T-cell (primary cell): ENCODE data around the gene SIDT2. TPM values are rescaled to one million over a fixed set of nuclear protein-coding genes. Genes with fewer than 3 reads are reported as not detected.
A peak's percentile ranks its signal among the peaks of the same experiment; 100 is the strongest.
"Not testable (repeated sequence)": the region's sequence is repeated elsewhere in the genome, so short reads cannot be mapped to it uniquely, and the experiment has no call there.

ENCODE experiments used
- ATAC-seq, 4 experiments: fragments of 200-7000 bp in 3 of 4; fragments of 150-1000 bp in 1 of 4; cut with Tn5 transposase; replicated peaks in 1 of 4; 1 replicate in 3 of 4; 2 replicates in 1 of 4; pipeline ENCODE4 v1.10.0; 2021; ENCODE audit warnings: moderate library complexity in 3 of 4, mild to moderate bottlenecking in 2 of 4, moderate number of reproducible peaks in 1 of 4
- CTCF ChIA-PET, 2 donors: fragments of 300-600 bp; sonication (Branson Sonifier 250); formaldehyde crosslinking; loops; one replicate each; lab custom pipeline; 2022; ENCODE audit warnings: antibody characterized with exemption in 2 of 2; lab: Charles Lee
- POLR2A ChIA-PET, 2 donors: fragments of 300-600 bp; sonication (Branson Sonifier 250); formaldehyde crosslinking; loops; one replicate each; lab custom pipeline; 2022; ENCODE audit warnings: antibody characterized with exemption in 2 of 2; lab: Charles Lee
- DNase-seq, 35 experiments: peaks; one replicate each; pipeline versions ENCODE4 v3.0.0 to v3.0.0-alpha.2; 2013 to 2023
- H3K27ac ChIP-seq: one replicate; pipeline ENCODE4 v1.5.1; 2013; ENCODE audit warnings: low read length
- H3K27me3 ChIP-seq, 2 experiments: replicated peaks in 1 of 2; 1 replicate in 1 of 2; 2 replicates in 1 of 2; pipeline versions ENCODE4 v1.6.1 to v1.7.0; 2013; ENCODE audit warnings: low read length in 1 of 2, mixed read lengths in 1 of 2; ENCODE audit not compliant: control insufficient read depth in 2 of 2, insufficient read depth in 2 of 2; ENCODE audit errors: extremely low read depth in 1 of 2
- H3K36me3 ChIP-seq, 2 donors: 1 replicate in 1 of 2; 2 replicates in 1 of 2; pipeline versions ENCODE4 v1.6.1 to v1.7.0; 2013; ENCODE audit warnings: low read length in 1 of 2; ENCODE audit not compliant: control insufficient read depth in 2 of 2, insufficient read depth in 1 of 2; ENCODE audit errors: extremely low read depth in 1 of 2
- H3K4me1 ChIP-seq, 2 experiments: 1 replicate in 1 of 2; 2 replicates in 1 of 2; pipeline versions ENCODE4 v1.6.1 to v1.7.0; 2013; ENCODE audit warnings: low read length in 2 of 2, mixed read lengths in 1 of 2; ENCODE audit not compliant: insufficient read depth in 2 of 2, control insufficient read depth in 1 of 2; ENCODE audit errors: extremely low read depth in 1 of 2
- H3K4me3 ChIP-seq, 2 donors: 1 replicate in 1 of 2; 2 replicates in 1 of 2; pipeline versions ENCODE4 v1.5.1 to v1.7.0; 2013; ENCODE audit warnings: mild to moderate bottlenecking in 2 of 2, low read length in 1 of 2, moderate library complexity in 1 of 2; ENCODE audit not compliant: control insufficient read depth in 1 of 2; ENCODE audit errors: extremely low read depth in 1 of 2
- H3K9me3 ChIP-seq: 2 replicates; pipeline ENCODE4 v1.7.0; 2013
- H3K27ac Mint-ChIP-seq, 2 donors: one replicate each; pipeline ENCODE4 v1.8.0; 2020 to 2021; ENCODE audit warnings: mild to moderate bottlenecking in 2 of 2, mixed read lengths in 2 of 2
- H3K27me3 Mint-ChIP-seq, 2 donors: one replicate each; pipeline ENCODE4 v1.8.0; 2021 to 2022; ENCODE audit warnings: mixed read lengths in 2 of 2
- H3K36me3 Mint-ChIP-seq: one replicate; pipeline ENCODE4 v1.8.0; 2021; ENCODE audit warnings: mixed read lengths
- H3K4me1 Mint-ChIP-seq, 3 donors: one replicate each; pipeline ENCODE4 v1.8.0; 2020 to 2022; ENCODE audit warnings: mixed read lengths in 3 of 3, mild to moderate bottlenecking in 1 of 3
- H3K4me3 Mint-ChIP-seq, 3 donors: one replicate each; pipeline ENCODE4 v1.8.0; 2020 to 2022; ENCODE audit warnings: mild to moderate bottlenecking in 3 of 3, mixed read lengths in 3 of 3, moderate library complexity in 3 of 3
- H3K9me3 Mint-ChIP-seq, 3 donors: one replicate each; pipeline ENCODE4 v1.8.0; 2020 to 2022; ENCODE audit warnings: mixed read lengths in 3 of 3
- WGBS: methylation state at CpG from one replicate; pipeline ENCODE4 v1.1.5; 2013; ENCODE audit warnings: missing lambda C conversion rate; ENCODE audit not compliant: insufficient coverage; 5-methylcytosine and 5-hydroxymethylcytosine counted together
- total RNA-seq, 35 experiments: library from RNA in 6 of 35; stranded (reverse) in 6 of 35; fragments of 120-200 nt in 1 of 35; gene quantifications; one replicate each; pipeline versions ENCODE4 v1.2.1 to v1.2.4 and lab custom pipeline; 2013 to 2026

Gene SIDT2
- total RNA-seq, 5 donors from 2014 or later (not counting 1 experiment from before 2014, with no cell fraction given): 46.3 to 110 (median 59.5) TPM

DNA sequence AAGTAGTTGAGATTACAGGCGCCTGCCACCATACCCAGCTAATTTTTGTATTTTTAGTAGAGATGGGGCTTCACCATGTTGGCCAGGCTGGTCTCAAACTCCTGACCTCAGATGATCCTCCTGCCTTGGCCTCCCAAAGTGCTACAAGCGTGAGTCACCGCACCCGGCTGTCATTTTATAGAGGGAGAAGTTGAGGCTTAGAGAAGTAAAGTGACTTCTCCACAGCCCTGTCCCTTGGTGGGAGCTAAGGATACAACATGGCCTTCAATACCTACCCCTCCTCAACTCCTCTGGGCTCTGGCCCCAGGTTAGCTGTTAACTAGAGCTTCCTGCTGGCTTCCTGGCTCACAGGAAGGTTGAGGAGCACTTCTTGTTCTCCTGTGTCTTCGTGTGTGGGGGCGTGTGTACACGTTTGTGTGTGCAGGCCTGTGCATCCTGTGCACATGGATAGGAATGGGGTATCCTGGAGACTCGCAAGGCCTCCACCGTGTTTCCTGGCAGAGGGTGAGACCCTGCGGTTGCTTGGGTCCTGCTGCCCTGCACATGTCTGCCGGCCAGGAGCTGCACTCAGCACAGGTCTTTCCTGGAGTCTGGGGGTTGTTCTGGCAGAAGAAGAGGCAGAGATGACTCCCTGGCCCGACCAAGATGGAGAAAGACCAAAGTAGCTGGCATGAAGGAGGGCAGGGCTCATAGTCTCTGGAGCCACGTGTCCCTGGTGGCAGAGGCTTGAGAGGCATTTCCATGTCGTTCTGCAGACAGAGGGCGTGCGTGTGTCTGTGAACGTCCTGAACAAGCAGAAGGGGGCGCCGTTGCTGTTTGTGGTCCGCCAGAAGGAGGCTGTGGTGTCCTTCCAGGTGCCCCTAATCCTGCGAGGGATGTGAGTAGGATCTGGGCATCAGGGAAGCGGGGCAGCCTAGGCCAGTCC is 2.4 kb downstream of the SIDT2 start:
- 40% methylated on average over 14 of the region's 22 CpGs for WGBS
- peaks cover 17 to 34% of the 10 kb centered on the region in 2 experiments for H3K4me1 ChIP-seq
- POLR2A ChIA-PET: interaction anchor here in 1 of 2 donors (0.6 to 2.8 kb wide), 4 partner anchors 36 to 1660 kb away, joined by 3 to 21 read pairs (median 8); partner anchors contain the start of gene PAFAH1B2
- Mint-ChIP-seq H3K4me1 (peaks cover 29 to 35% (median 29%) of the 10 kb centered on the region in 3 donors), H3K27me3 (no peaks in the 10 kb centered on the region), H3K9me3 (no peaks in the 10 kb centered on the region), H3K27ac (peak overlapping the region; percentile 55 to 66), H3K36me3 (peaks cover 9% of the 10 kb centered on the region), H3K4me3 (peak overlapping the region; percentile 90 to 96 (median 91))
- peak overlapping the region in 1 of 2 donors; percentile 40 for H3K4me3 ChIP-seq
- ATAC-seq (peak in 2 of 4 experiments; percentile 18 to 37), DNase-seq (peak in 33 of 35 experiments; percentile 37 to 77 (median 57))
- CTCF ChIA-PET: interaction anchor here (0.5 to 3.7 kb wide), 9 partner anchors 14 to 769 kb away, joined by 3 to 38 read pairs (median 5); no protein-coding TSS in a partner anchor
- no peak overlapping the region for H3K27ac ChIP-seq
- H3K27me3 ChIP-seq: no peaks in the 10 kb centered on the region
- H3K9me3 ChIP-seq: no peaks in the 10 kb centered on the region
- peaks cover 3 to 16% of the 10 kb centered on the region in 2 donors for H3K36me3 ChIP-seq

DNA sequence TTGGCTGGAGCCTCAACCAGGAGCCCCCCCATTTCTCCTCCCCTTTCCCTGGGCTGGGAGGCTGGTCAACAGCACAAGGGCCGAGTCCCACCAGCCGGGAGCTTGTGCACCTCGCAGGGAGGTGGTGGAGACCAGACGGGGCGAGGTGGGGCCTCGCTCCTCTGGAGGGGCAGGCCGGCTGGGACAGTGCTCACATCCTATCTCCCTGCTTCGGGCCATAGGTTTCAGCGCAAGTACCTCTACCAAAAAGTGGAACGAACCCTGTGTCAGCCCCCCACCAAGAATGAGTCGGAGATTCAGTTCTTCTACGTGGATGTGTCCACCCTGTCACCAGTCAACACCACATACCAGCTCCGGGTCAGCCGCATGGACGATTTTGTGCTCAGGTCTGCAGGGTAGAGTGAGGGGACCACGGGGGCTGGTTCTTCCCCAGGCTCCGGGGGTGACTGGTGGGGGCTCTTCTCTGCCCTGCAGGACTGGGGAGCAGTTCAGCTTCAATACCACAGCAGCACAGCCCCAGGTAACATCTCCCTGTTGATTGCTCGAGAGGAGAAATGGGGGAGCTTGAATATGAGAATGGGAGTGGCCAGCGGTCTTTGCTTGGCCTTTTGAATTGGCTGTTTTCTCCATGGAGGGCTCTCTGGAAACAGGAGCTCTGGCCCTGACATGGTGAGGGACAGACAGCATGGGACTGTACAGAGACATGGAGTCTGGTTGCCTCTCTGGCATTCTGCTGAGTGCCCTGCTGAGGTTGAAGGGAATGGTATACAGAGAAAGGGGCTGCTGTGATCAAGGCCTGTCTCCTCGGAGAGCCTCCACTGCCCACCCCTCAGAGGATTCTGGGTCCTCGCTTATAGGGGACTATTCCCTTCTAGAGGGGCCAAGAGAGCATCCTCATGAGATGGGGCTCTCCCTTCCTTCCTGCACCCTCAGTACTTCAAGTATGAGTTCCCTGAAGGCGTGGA is 3.3 kb downstream of the SIDT2 start:
- Mint-ChIP-seq H3K4me3 (no peak overlapping the region), H3K9me3 (no peaks in the 10 kb centered on the region), H3K4me1 (peaks cover 29 to 35% (median 29%) of the 10 kb centered on the region in 3 donors), H3K27ac (peak overlapping the region in 1 of 2 donors; percentile 16), H3K36me3 (peaks cover 9% of the 10 kb centered on the region), H3K27me3 (no peaks in the 10 kb centered on the region)
- Histone ChIP-seq H3K36me3 (peaks cover 3 to 16% of the 10 kb centered on the region in 2 donors), H3K27ac (no peak overlapping the region), H3K9me3 (no peaks in the 10 kb centered on the region), H3K4me3 (no peak overlapping the region), H3K4me1 (peaks cover 17 to 34% of the 10 kb centered on the region in 2 experiments), H3K27me3 (no peaks in the 10 kb centered on the region)
- POLR2A ChIA-PET: interaction anchor here in 1 of 2 donors (0.5 kb wide), 1 partner anchor 10 kb away, joined by 3 read pairs; no protein-coding TSS in a partner anchor
- WGBS: 95% methylated on average over 10 of the region's 22 CpGs
- DNase-seq: no peak
- no peak for ATAC-seq
- CTCF ChIA-PET: interaction anchor here (0.5 to 3.7 kb wide), 6 partner anchors 15 to 768 kb away, joined by 3 to 38 read pairs (median 6); no protein-coding TSS in a partner anchor

DNA sequence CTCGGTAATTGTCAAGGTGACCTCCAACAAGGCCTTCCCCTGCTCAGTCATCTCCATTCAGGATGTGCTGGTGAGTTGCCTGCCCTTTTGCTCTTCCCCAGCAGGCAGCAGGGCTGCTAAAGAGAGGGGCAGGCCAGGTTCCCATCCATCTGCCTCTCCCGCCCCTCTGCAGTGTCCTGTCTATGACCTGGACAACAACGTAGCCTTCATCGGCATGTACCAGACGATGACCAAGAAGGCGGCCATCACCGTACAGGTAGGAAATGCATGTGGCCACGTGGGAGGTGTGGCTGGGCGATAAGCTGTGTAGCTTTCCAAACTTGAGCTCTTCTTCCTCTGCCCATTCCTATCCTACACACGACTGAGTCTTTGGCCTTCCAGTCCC is 4.0 kb downstream of the SIDT2 start:
- Histone ChIP-seq H3K4me3 (no peak overlapping the region), H3K36me3 (peaks cover 3 to 23% of the 10 kb centered on the region in 2 donors), H3K27ac (no peak overlapping the region), H3K9me3 (no peaks in the 10 kb centered on the region), H3K27me3 (no peaks in the 10 kb centered on the region), H3K4me1 (peaks cover 17 to 34% of the 10 kb centered on the region in 2 experiments)
- 90% methylated on average over 6 of the region's 10 CpGs for WGBS
- no peaks in the 10 kb centered on the region for H3K27me3 Mint-ChIP-seq
- ATAC-seq (no peak), DNase-seq (no peak)
- ChIA-PET POLR2A (no interaction called here), CTCF (interaction anchor here in 1 of 2 donors (1.8 kb wide), 1 partner anchor 45 kb away, joined by 10 read pairs; no protein-coding TSS in a partner anchor)
- peaks cover 13% of the 10 kb centered on the region for H3K36me3 Mint-ChIP-seq
- H3K4me1 Mint-ChIP-seq: peaks cover 29 to 36% (median 29%) of the 10 kb centered on the region in 3 donors
- no peaks in the 10 kb centered on the region for H3K9me3 Mint-ChIP-seq
- no peak overlapping the region for H3K27ac Mint-ChIP-seq
- H3K4me3 Mint-ChIP-seq: no peak overlapping the region

- DNase-seq, POLR2A ChIA-PET, H3K4me3 Mint-ChIP-seq, H3K27me3 Mint-ChIP-seq, H3K27ac ChIP-seq, CTCF ChIA-PET, H3K9me3 Mint-ChIP-seq, H3K4me3 ChIP-seq, H3K27me3 ChIP-seq, H3K27ac Mint-ChIP-seq, ATAC-seq, H3K9me3 ChIP-seq: not testable (repeated sequence)
- peaks cover 13% of the 10 kb centered on the region for H3K36me3 Mint-ChIP-seq
- WGBS: 97% methylated on average over 4 of the region's 13 CpGs
- Histone ChIP-seq H3K4me1 (peaks cover 14 to 31% of the 10 kb centered on the region in 2 experiments), H3K36me3 (peaks cover 6 to 26% of the 10 kb centered on the region in 2 donors)
- peaks cover 23 to 30% (median 23%) of the 10 kb centered on the region in 3 donors for H3K4me1 Mint-ChIP-seq
Observed at GRCh38 chr11:117183178-117183577, 4.6 kb downstream of the SIDT2 start.

- H3K36me3 Mint-ChIP-seq: peaks cover 16% of the 10 kb centered on the region
- no peaks in the 10 kb centered on the region for H3K9me3 Mint-ChIP-seq
- DNase-seq (no peak), ATAC-seq (no peak)
- H3K4me3 Mint-ChIP-seq: peak overlapping the region in 1 of 3 donors; percentile 34
- WGBS: 94% methylated on average over 4 of the region's 11 CpGs
- H3K4me3 ChIP-seq: no peak overlapping the region
- CTCF ChIA-PET: no interaction called here
- H3K27me3 Mint-ChIP-seq: no peaks in the 10 kb centered on the region
- peaks cover 6 to 32% of the 10 kb centered on the region in 2 donors for H3K36me3 ChIP-seq
- H3K27me3 ChIP-seq: no peaks in the 10 kb centered on the region
- peaks cover 19 to 26% (median 20%) of the 10 kb centered on the region in 3 donors for H3K4me1 Mint-ChIP-seq
- H3K27ac ChIP-seq: no peak overlapping the region
- peaks cover 14 to 27% of the 10 kb centered on the region in 2 experiments for H3K4me1 ChIP-seq
- no peak overlapping the region for H3K27ac Mint-ChIP-seq
- POLR2A ChIA-PET: interaction anchor here in 1 of 2 donors (0.6 kb wide), 1 partner anchor 40 kb away, joined by 3 read pairs; the partner anchor contains the start of gene PAFAH1B2
- no peaks in the 10 kb centered on the region for H3K9me3 ChIP-seq
Observed at GRCh38 chr11:117183724-117184349, 5.3 kb downstream of the SIDT2 start.
